Activated CD4-positive, alpha-beta T cell treated with anti-CD3 and anti-CD28 coated beads for 24 hours (primary cell): Measurements from ENCODE around the gene NCBP3.

Source experiments
- DNase-seq, 2 donors: peaks; one replicate each; pipeline ENCODE4 v3.0.0-alpha.2; 2020; ENCODE audit warnings: low read depth in 2 of 2

The NCBP3 gene

GRCh38 chr17:3813171-3813570 is 32.9 kb downstream of the NCBP3 start:
- no peak for DNase-seq

GRCh38 chr17:3812771-3813170 is 33.3 kb downstream of the NCBP3 start:
- no peak for DNase-seq

- DNase-seq, result no peak
Measured at GRCh38 chr17:3812284-3812683, 33.8 kb downstream of the NCBP3 start.

GRCh38 chr17:3810019-3810418 is 36.0 kb downstream of the NCBP3 start:
- DNase-seq, result no peak

GRCh38 chr17:3809135-3809534 is 36.9 kb downstream of the NCBP3 start:
- DNase-seq, result no peak

- DNase-seq, result no peak
Measured at GRCh38 chr17:3808701-3809100, 37.3 kb downstream of the NCBP3 start.

GRCh38 chr17:3805581-3805980 is 40.5 kb downstream of the NCBP3 start:
- no peak for DNase-seq

GRCh38 chr17:3804503-3804931 is 41.5 kb downstream of the NCBP3 start:
- DNase-seq, result no peak

- no peak for DNase-seq
Measured at GRCh38 chr17:3803308-3803640, 42.8 kb downstream of the NCBP3 start.

GRCh38 chr17:3802461-3803307 is 43.4 kb downstream of the NCBP3 start:
- DNase-seq, result no peak

GRCh38 chr17:3801792-3802191 is 44.3 kb downstream of the NCBP3 start:
- DNase-seq, result no peak

GRCh38 chr17:3801347-3801746 is 44.7 kb downstream of the NCBP3 start:
- DNase-seq, result no peak

GRCh38 chr17:3800362-3801271 is 45.4 kb downstream of the NCBP3 start, which contains the start of gene ITGAE:
Gene ITGAE, minus strand, starts transcription at chr17:3801188. Its CDS starts 44 bp downstream, at chr17:3801144.
- DNase-seq, result no peak

- no peak for DNase-seq
Measured at GRCh38 chr17:3799181-3799945, 46.7 kb downstream of the NCBP3 start.

- no peak for DNase-seq
Measured at GRCh38 chr17:3798273-3799180, 47.5 kb downstream of the NCBP3 start.

GRCh38 chr17:3796822-3797170 is 49.2 kb downstream of the NCBP3 start:
- DNase-seq, result no peak

GRCh38 chr17:3796110-3796821 is 49.8 kb downstream of the NCBP3 start:
- DNase-seq, result peak; percentile 39 to 49

GRCh38 chr17:3795390-3796102 is 50.5 kb downstream of the NCBP3 start:
- no peak for DNase-seq

GRCh38 chr17:3794557-3795389 is 51.3 kb downstream of the NCBP3 start:
- no peak for DNase-seq
